ENCODE data around the gene CHST4. TPM values are rescaled to one million over a fixed set of nuclear protein-coding genes. Genes with fewer than 3 reads are reported as not detected.
A peak's percentile ranks its signal among the peaks of the same experiment; 100 is the strongest.

Gene CHST4
- total and polyA plus RNA-seq, 9 of the 15 experiments (the other 6 are each of a cell fraction or from before 2014, with no cell fraction given) = 0.07 TPM; not detected in 8

DNA sequence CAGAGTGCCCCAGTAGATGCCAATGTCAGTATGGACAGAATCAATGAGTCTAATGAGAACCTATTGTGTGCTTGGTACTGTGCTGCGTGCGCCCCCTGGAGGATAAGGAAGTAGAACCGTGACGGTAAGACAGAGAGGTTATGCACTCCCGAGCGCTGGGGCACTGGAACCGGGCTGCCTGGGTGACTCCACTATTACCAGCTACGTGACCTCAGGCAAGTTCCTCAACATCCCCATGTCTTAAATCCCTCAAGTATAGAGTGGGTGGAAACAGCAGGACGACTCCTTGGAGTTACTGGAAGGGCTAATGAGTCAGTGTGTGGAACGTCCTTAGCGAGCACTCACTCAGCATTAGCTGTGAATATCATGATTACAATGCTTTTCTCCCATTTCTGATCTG lies 16.2 kb downstream of the CHST4 start:
- POLR2A ChIA-PET = interaction anchor here (1.5 kb wide), 1 partner anchor 16 kb away, joined by 3 read pairs; no protein-coding TSS in a partner anchor
- DNase-seq (ENCODE audit: extremely low read depth in 1 of 4, low spot score in 3 of 4) (peak; percentile 44 to 70 (median 53)), ATAC-seq (peak; percentile 95), FAIRE-seq (peak; percentile 48)
- H3K4me3 ChIP-seq = no peak overlapping the region
- peak overlapping the region; percentile 10; the same call in 1 of the 2 replicates for H3K4me2 ChIP-seq (ENCODE audit: insufficient read depth, low read length)
- in situ Hi-C loops (cut with MboI) (no loop called here), intact Hi-C loops (cut with micrococcal nuclease) (no loop called here)
- no peak overlapping the region for H2AFZ ChIP-seq (ENCODE audit: low read depth, low read length)
- H3K27me3 ChIP-seq (ENCODE audit: control insufficient read depth in 2 of 2, insufficient read depth in 2 of 2, low read length in 2 of 2) = peaks cover 3 to 4% of the 10 kb centered on the region in 2 experiments; a peak in 3 of 5 replicates
- no peaks in the 10 kb centered on the region for H3K4me1 ChIP-seq (replicated peaks in 1 of 2; ENCODE audit: control insufficient read depth in 2 of 2, insufficient read depth in 2 of 2, low read length in 2 of 2)
- no peaks in the 10 kb centered on the region for H3K36me3 ChIP-seq (ENCODE audit: control insufficient read depth, insufficient read depth, low read length)
- H3K9me3 ChIP-seq (replicated peaks; ENCODE audit: control insufficient read depth, insufficient read depth, low read depth, low read length) = no peaks in the 10 kb centered on the region
- WGBS (ENCODE audit: insufficient coverage, low coverage, missing lambda C conversion rate) = 9% methylated on average over 11 of the region's 11 CpGs
- no peak overlapping the region for H3K27ac ChIP-seq (ENCODE audit: extremely low read depth, low read depth, low read length)
- no peak overlapping the region for H3K9ac ChIP-seq (ENCODE audit: insufficient read depth in 1 of 2, low read depth in 2 of 2, low read length in 2 of 2)
- no peaks in the 10 kb centered on the region for H3K9me1 ChIP-seq (ENCODE audit: control insufficient read depth, insufficient read depth, low read length)
- H4K20me1 ChIP-seq (replicated peaks; ENCODE audit: control insufficient read depth, insufficient read depth, low read length) = 0 out of 2 replicates have a peak, but pooled peaks cover 3% of the 10 kb centered on the region
- CTCF ChIA-PET (ENCODE audit: low intra/inter-chr PET ratio) = no interaction called here
- no peaks in the 10 kb centered on the region for H3K79me2 ChIP-seq (ENCODE audit: control insufficient read depth, insufficient read depth, low read length)
- BruUV-seq (replicated peaks) = no TSS peak
- TF ChIP-seq RAD21 (CRISPR knock-in tag; conservative IDR thresholded peaks at IDR 0.05 in 1 of 2, IDR thresholded peaks at IDR 0.05 in 1 of 2) (peak in 1 of 2 experiments; percentile 44; a peak in 1 of 4 replicates), ZKSCAN1 (IDR thresholded peaks at IDR 0.05; ENCODE audit: low read depth, low read length) (0 out of 2 replicates have a peak, but pooled peaks have one; percentile 44), POLR3A (IDR thresholded peaks at IDR 0.05; ENCODE audit: borderline replicate concordance, extremely low read depth, insufficient read depth, insufficient read length) (no peak), NCOA1 (IDR thresholded peaks at IDR 0.05; ENCODE audit: low read depth) (no peak), SMC3 (conservative IDR thresholded peaks at IDR 0.05; ENCODE audit: insufficient read depth, low read depth, low read length) (0 out of 2 replicates have a peak, but pooled peaks have one; percentile 30), KLF16 (IDR thresholded peaks at IDR 0.05) (peak; percentile 28; the same call in 1 of the 2 replicates), PCBP1 (IDR thresholded peaks at IDR 0.05; ENCODE audit: low read depth, low read length, poor library complexity, severe bottlenecking) (no peak), SMARCB1 (IDR thresholded peaks at IDR 0.05; ENCODE audit: insufficient read length, low read depth) (no peak), ZNF717 (CRISPR knock-in tag; IDR thresholded peaks at IDR 0.05) (no peak), CREM (IDR thresholded peaks at IDR 0.05; ENCODE audit: low read depth) (peak; percentile 41; the same call in 1 of the 2 replicates), FOXA3 (CRISPR knock-in tag; conservative IDR thresholded peaks at IDR 0.05 in 1 of 2, IDR thresholded peaks at IDR 0.05 in 1 of 2) (no peak), NR2C2 (CRISPR knock-in tag; IDR thresholded peaks at IDR 0.05) (no peak), NR2C2 (tag; IDR thresholded peaks at IDR 0.05) (no peak)
- TF ChIP-seq, protein P1, sequence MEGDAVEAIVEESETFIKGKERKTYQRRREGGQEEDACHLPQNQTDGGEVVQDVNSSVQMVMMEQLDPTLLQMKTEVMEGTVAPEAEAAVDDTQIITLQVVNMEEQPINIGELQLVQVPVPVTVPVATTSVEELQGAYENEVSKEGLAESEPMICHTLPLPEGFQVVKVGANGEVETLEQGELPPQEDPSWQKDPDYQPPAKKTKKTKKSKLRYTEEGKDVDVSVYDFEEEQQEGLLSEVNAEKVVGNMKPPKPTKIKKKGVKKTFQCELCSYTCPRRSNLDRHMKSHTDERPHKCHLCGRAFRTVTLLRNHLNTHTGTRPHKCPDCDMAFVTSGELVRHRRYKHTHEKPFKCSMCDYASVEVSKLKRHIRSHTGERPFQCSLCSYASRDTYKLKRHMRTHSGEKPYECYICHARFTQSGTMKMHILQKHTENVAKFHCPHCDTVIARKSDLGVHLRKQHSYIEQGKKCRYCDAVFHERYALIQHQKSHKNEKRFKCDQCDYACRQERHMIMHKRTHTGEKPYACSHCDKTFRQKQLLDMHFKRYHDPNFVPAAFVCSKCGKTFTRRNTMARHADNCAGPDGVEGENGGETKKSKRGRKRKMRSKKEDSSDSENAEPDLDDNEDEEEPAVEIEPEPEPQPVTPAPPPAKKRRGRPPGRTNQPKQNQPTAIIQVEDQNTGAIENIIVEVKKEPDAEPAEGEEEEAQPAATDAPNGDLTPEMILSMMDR (IDR thresholded peaks at IDR 0.05 in 2 of 3, conservative IDR thresholded peaks at IDR 0.05 in 1 of 3; ENCODE audit: insufficient read depth in 2 of 3, low read depth in 1 of 3, low read length in 3 of 3) = peak; percentile 65 to 81 (median 71)
- TF ChIP-seq, protein P2, sequence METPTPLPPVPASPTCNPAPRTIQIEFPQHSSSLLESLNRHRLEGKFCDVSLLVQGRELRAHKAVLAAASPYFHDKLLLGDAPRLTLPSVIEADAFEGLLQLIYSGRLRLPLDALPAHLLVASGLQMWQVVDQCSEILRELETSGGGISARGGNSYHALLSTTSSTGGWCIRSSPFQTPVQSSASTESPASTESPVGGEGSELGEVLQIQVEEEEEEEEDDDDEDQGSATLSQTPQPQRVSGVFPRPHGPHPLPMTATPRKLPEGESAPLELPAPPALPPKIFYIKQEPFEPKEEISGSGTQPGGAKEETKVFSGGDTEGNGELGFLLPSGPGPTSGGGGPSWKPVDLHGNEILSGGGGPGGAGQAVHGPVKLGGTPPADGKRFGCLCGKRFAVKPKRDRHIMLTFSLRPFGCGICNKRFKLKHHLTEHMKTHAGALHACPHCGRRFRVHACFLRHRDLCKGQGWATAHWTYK (CRISPR knock-in tag; IDR thresholded peaks at IDR 0.05) = no peak
- TF ChIP-seq, protein P3, sequence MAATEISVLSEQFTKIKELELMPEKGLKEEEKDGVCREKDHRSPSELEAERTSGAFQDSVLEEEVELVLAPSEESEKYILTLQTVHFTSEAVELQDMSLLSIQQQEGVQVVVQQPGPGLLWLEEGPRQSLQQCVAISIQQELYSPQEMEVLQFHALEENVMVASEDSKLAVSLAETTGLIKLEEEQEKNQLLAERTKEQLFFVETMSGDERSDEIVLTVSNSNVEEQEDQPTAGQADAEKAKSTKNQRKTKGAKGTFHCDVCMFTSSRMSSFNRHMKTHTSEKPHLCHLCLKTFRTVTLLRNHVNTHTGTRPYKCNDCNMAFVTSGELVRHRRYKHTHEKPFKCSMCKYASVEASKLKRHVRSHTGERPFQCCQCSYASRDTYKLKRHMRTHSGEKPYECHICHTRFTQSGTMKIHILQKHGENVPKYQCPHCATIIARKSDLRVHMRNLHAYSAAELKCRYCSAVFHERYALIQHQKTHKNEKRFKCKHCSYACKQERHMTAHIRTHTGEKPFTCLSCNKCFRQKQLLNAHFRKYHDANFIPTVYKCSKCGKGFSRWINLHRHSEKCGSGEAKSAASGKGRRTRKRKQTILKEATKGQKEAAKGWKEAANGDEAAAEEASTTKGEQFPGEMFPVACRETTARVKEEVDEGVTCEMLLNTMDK (IDR thresholded peaks at IDR 0.05; ENCODE audit: borderline replicate concordance, insufficient read depth, low read depth, low read length, poor library complexity, severe bottlenecking) = peak; percentile 67

All from K562 (cell line).